Astrocyte of the spinal cord (primary cell): Measurements from ENCODE around the gene KCNIP3.

ENCODE experiments used
- DNase-seq: peaks from one replicate; pipeline ENCODE4 v3.0.0; 2011; ENCODE audit warnings: low read depth, low spot score
- H3K4me3 ChIP-seq: 2 replicates; pipeline ENCODE4 v1.5.1; 2011; ENCODE audit warnings: low read depth, mild to moderate bottlenecking, low read length, moderate library complexity
- CTCF ChIP-seq: IDR thresholded peaks from 2 replicates; pipeline ENCODE4 v1.5.1; 2012; ENCODE audit warnings: low read depth, mild to moderate bottlenecking, low read length, inconsistent platforms
- in situ Hi-C: cut with HindIII; loops from 2 replicates; pipeline ENCODE4 v1.10.0; 2017; ENCODE audit warnings: low sequenced_read_pairs

KCNIP3 gene

GRCh38 chr2:95315801-95316411, 18.8 kb downstream of the KCNIP3 start:
- in situ Hi-C loops, result no loop called here
- TF ChIP-seq CTCF, result no peak
- H3K4me3 ChIP-seq, result no peak overlapping the region
- peak; percentile 88 for DNase-seq

GRCh38 chr2:95316466-95317122, 19.4 kb downstream of the KCNIP3 start:
- peak; percentile 11 for TF ChIP-seq CTCF
- H3K4me3 ChIP-seq, result no peak overlapping the region
- peak; percentile 57 for DNase-seq
- in situ Hi-C loops, result no loop called here

- no peak for DNase-seq
- H3K4me3 ChIP-seq, result no peak overlapping the region
- in situ Hi-C loops, result no loop called here
- no peak for TF ChIP-seq CTCF
Observed at GRCh38 chr2:95317123-95317500, 20.0 kb downstream of the KCNIP3 start.

- no peak overlapping the region for H3K4me3 ChIP-seq
- in situ Hi-C loops, result no loop called here
- TF ChIP-seq CTCF, result no peak
- DNase-seq, result no peak
Observed at GRCh38 chr2:95317665-95318425, 20.7 kb downstream of the KCNIP3 start.

GRCh38 chr2:95318431-95319220, 21.5 kb downstream of the KCNIP3 start:
- H3K4me3 ChIP-seq, result no peak overlapping the region
- no peak for DNase-seq
- in situ Hi-C loops, result no loop called here
- TF ChIP-seq CTCF, result no peak
